Panc1 (cell line): ENCODE measurements around the gene KLRF2. TPM values are rescaled to one million over a fixed set of nuclear protein-coding genes. Genes with fewer than 3 reads are reported as not detected.

Experiments used
- ATAC-seq: fragments of 200-7000 bp; cut with Tn5 transposase; 2 replicates; pipeline ENCODE4 v1.9.1; 2020; ENCODE audit warnings: mild to moderate bottlenecking, moderate library complexity
- BruUV-seq: library from RNA; stranded (reverse); fragments of 400-500 nt; replicated peaks from 2 replicates; lab custom pipeline; 2021; lab: Mats Ljungman, UMichigan
- CTCF ChIA-PET: fragments of 300-600 bp; sonication (Branson Sonifier 250); formaldehyde crosslinking; loops from one replicate; lab custom pipeline; 2022; ENCODE audit warnings: antibody characterized with exemption; lab: Charles Lee
- POLR2A ChIA-PET: fragments of 300-600 bp; sonication (Branson Sonifier 250); formaldehyde crosslinking; loops from one replicate; lab custom pipeline; 2022; ENCODE audit warnings: antibody characterized with exemption; lab: Charles Lee
- DNase-seq: peaks from one replicate; pipeline ENCODE4 v3.0.0-alpha.2; 2010; ENCODE audit warnings: low read depth, low spot score
- H3K27ac ChIP-seq: 2 replicates; pipeline ENCODE4 v1.5.1; 2011; ENCODE audit warnings: mild to moderate bottlenecking, low read length, inconsistent platforms
- H3K27me3 ChIP-seq: fragments of 200-500 bp; sonication (Bioruptor generic); 2 replicates; pipeline ENCODE4 v1.6.0; 2014; ENCODE audit warnings: low read length, inconsistent platforms; ENCODE audit not compliant: control insufficient read depth, insufficient read depth
- H3K36me3 ChIP-seq: fragments of 200-500 bp; sonication (Bioruptor generic); 2 replicates; pipeline ENCODE4 v1.5.1; 2014; ENCODE audit warnings: inconsistent platforms, mild to moderate bottlenecking, low read length, moderate library complexity; ENCODE audit not compliant: control insufficient read depth, insufficient read depth
- H3K4me1 ChIP-seq: 2 replicates; pipeline ENCODE4 v1.5.1; 2011; ENCODE audit warnings: inconsistent platforms, mild to moderate bottlenecking, low read length, moderate library complexity; ENCODE audit not compliant: control insufficient read depth, insufficient read depth
- H3K4me3 ChIP-seq, 2 experiments: 2 replicates each; pipeline ENCODE4 v1.5.1; 2011 to 2012; ENCODE audit warnings: low read depth in 2 of 2, low read length in 2 of 2, mild to moderate bottlenecking in 2 of 2, inconsistent platforms in 1 of 2, moderate library complexity in 1 of 2
- H3K9me3 ChIP-seq: fragments of 200-500 bp; sonication (Bioruptor generic); 2 replicates; pipeline ENCODE4 v1.5.1; 2014; ENCODE audit warnings: low read depth, mild to moderate bottlenecking, inconsistent platforms, low read length, moderate library complexity; ENCODE audit not compliant: control insufficient read depth, insufficient read depth
- CTCF ChIP-seq: fragments of 450-650 bp; IDR thresholded peaks from 2 replicates; pipeline ENCODE4 v1.5.1; 2017; ENCODE audit warnings: mild to moderate bottlenecking
- POLR2AphosphoS5 ChIP-seq: IDR thresholded peaks from 2 replicates; pipeline ENCODE4 v1.6.1; 2012; ENCODE audit warnings: mild to moderate bottlenecking, low read depth, low read length, moderate library complexity
- REST ChIP-seq, 2 experiments: IDR thresholded peaks; 2 replicates each; pipeline ENCODE4 v1.6.1; 2011 to 2012; ENCODE audit warnings: low read depth in 2 of 2, control low read depth in 1 of 2, low read length in 1 of 2, mild to moderate bottlenecking in 1 of 2, moderate library complexity in 1 of 2; ENCODE audit not compliant: insufficient read depth in 1 of 2
- SIN3A ChIP-seq: IDR thresholded peaks from 2 replicates; pipeline ENCODE4 v1.6.1; 2012; ENCODE audit warnings: low read depth, mild to moderate bottlenecking, low read length, moderate library complexity, borderline replicate concordance; ENCODE audit not compliant: insufficient read depth
- TCF7L2 ChIP-seq: IDR thresholded peaks from 2 replicates; pipeline ENCODE4 v1.6.1; 2011; ENCODE audit warnings: mild to moderate bottlenecking, low read depth, low read length, inconsistent platforms
- in situ Hi-C: cut with HindIII; loops from 2 replicates; pipeline ENCODE4 v1.10.0; 2016; ENCODE audit warnings: low sequenced_read_pairs, low pct_unique_long_range_greater_than_20kb
- intact Hi-C: fragments of 100-400 bp; cut with micrococcal nuclease; formaldehyde crosslinking; loops from one replicate; pipeline ENCODE4 v1.10.0; 2022; ENCODE audit not compliant: unreplicated experiment
- total RNA-seq: library from RNA; stranded (reverse); gene quantifications from one replicate; pipeline ENCODE4 v1.2.1, GENCODE V29; 2021; ENCODE audit not compliant: unreplicated experiment

KLRF2 gene
- total RNA-seq, 1 experiment from 2014 or later: not detected

GRCh38 chr12:9856894-9857293 is 24.4 kb upstream of the KLRF2 start:
- H3K27me3 ChIP-seq: no peaks in the 10 kb centered on the region
- H3K27ac ChIP-seq: no peak overlapping the region
- TF ChIP-seq CTCF: no peak
- TF ChIP-seq SIN3A: no peak
- no peak for TF ChIP-seq TCF7L2
- TF ChIP-seq POLR2AphosphoS5: no peak
- no peak for TF ChIP-seq REST (IDR thresholded peaks at IDR 0.05; ENCODE audit: insufficient read depth in 1 of 2, low read depth in 2 of 2, low read length in 1 of 2)
- no TSS peak for BruUV-seq
- no peaks in the 10 kb centered on the region for H3K9me3 ChIP-seq
- DNase-seq: no peak
- H3K4me3 ChIP-seq: no peak overlapping the region
- no peaks in the 10 kb centered on the region for H3K36me3 ChIP-seq
- in situ Hi-C loops: no loop called here
- ATAC-seq: no peak
- intact Hi-C loops: no loop called here
- CTCF ChIA-PET: no interaction called here
- no peaks in the 10 kb centered on the region for H3K4me1 ChIP-seq
- POLR2A ChIA-PET: no interaction called here

GRCh38 chr12:9858135-9858534 is 23.2 kb upstream of the KLRF2 start:
- TF ChIP-seq SIN3A: no peak
- no peak for TF ChIP-seq POLR2AphosphoS5
- TF ChIP-seq REST (IDR thresholded peaks at IDR 0.05; ENCODE audit: insufficient read depth in 1 of 2, low read depth in 2 of 2, low read length in 1 of 2): no peak
- no peak for TF ChIP-seq CTCF
- no peak for TF ChIP-seq TCF7L2
- ATAC-seq (no peak), DNase-seq (no peak)
- H3K9me3 ChIP-seq: no peaks in the 10 kb centered on the region
- no peak overlapping the region for H3K27ac ChIP-seq
- POLR2A ChIA-PET: interaction anchor here (0.6 kb wide), 1 partner anchor 69 kb away, joined by 6 read pairs; no protein-coding TSS in a partner anchor
- H3K4me1 ChIP-seq: no peaks in the 10 kb centered on the region
- H3K36me3 ChIP-seq: no peaks in the 10 kb centered on the region
- intact Hi-C loops: no loop called here
- no TSS peak for BruUV-seq
- no peak overlapping the region for H3K4me3 ChIP-seq
- in situ Hi-C loops: no loop called here
- no peaks in the 10 kb centered on the region for H3K27me3 ChIP-seq
- CTCF ChIA-PET: no interaction called here
